HepG2 (cell line): Measurements from ENCODE around the gene GRIN2C. TPM values are rescaled to one million over a fixed set of nuclear protein-coding genes. Genes with fewer than 3 reads are reported as not detected.
A peak's percentile ranks its signal among the peaks of the same experiment; 100 is the strongest.

ENCODE experiments used
- ATAC-seq: fragments of 200-7000 bp; cut with Tn5 transposase; 3 replicates; pipeline ENCODE4 v1.9.1; 2020; ENCODE audit warnings: mild to moderate bottlenecking, moderate library complexity
- BruUV-seq: library from RNA; stranded (reverse); fragments of 400-500 nt; replicated peaks from 2 replicates; lab custom pipeline; 2021; lab: Mats Ljungman, UMichigan
- CTCF ChIA-PET: fragments of 300-600 bp; formaldehyde crosslinking; extraction: SDS; loops from one replicate; lab custom pipeline; 2021; ENCODE audit warnings: low total read pairs, inconsistent platforms, low intra/inter-chr PET ratio; lab: Yijun Ruan, JAX
- POLR2A ChIA-PET: fragments of 350-600 bp; sonication (Branson Sonifier 250); formaldehyde crosslinking; loops from one replicate; lab custom pipeline; 2020; ENCODE audit warnings: antibody characterized with exemption, inconsistent platforms; lab: Yijun Ruan, JAX
- DNase-seq: peaks from one replicate; pipeline ENCODE4 v3.0.0-alpha.2; 2015; ENCODE audit warnings: low spot score
- FAIRE-seq: peaks from 3 replicates; lab custom pipeline; 2011; peaks lifted over from hg19 to GRCh38; lab: Jason Lieb, UNC
- H2AFZ ChIP-seq: one replicate; pipeline ENCODE4 v1.6.1; 2011; ENCODE audit warnings: low read length, inconsistent platforms
- H3K27ac ChIP-seq: fragments of 300-600 bp; 3 replicates; pipeline ENCODE4 v1.8.0; 2011; ENCODE audit warnings: mixed run types, mild to moderate bottlenecking, mixed read lengths, low read length, inconsistent platforms; ENCODE audit not compliant: insufficient read depth; ENCODE audit errors: extremely low read length
- H3K27me3 ChIP-seq, 2 experiments: fragments of 200-600 bp in 1 of 2; 2 replicates in 1 of 2; 3 replicates in 1 of 2; pipeline versions ENCODE4 v1.6.0 to v1.8.0; 2011; ENCODE audit warnings: low read length in 2 of 2, mild to moderate bottlenecking in 2 of 2, moderate library complexity in 2 of 2, inconsistent platforms in 1 of 2; ENCODE audit not compliant: insufficient read depth in 2 of 2, control insufficient read depth in 1 of 2
- H3K36me3 ChIP-seq, 2 experiments: fragments of 200-600 bp in 1 of 2; replicated peaks in 1 of 2; 2 replicates in 1 of 2; 3 replicates in 1 of 2; pipeline versions ENCODE4 v1.5.1 to v1.8.0; 2011; ENCODE audit warnings: low read length in 2 of 2, inconsistent platforms in 1 of 2; ENCODE audit not compliant: insufficient read depth in 2 of 2, control insufficient read depth in 1 of 2
- H3K4me1 ChIP-seq: 2 replicates; pipeline ENCODE4 v1.5.1; 2012; ENCODE audit warnings: low read length, inconsistent platforms; ENCODE audit not compliant: insufficient read depth
- H3K4me2 ChIP-seq: 2 replicates; pipeline ENCODE4 v1.6.0; 2011; ENCODE audit warnings: low read depth, low read length, inconsistent platforms
- H3K4me3 ChIP-seq, 3 experiments: fragments of 200-600 bp in 1 of 3; sonication (generic), shearing (Covaris generic) in 1 of 3; replicated peaks in 1 of 3; 2 replicates each; pipeline ENCODE4 v1.5.1; 2011 to 2016; ENCODE audit warnings: low read length in 3 of 3, inconsistent platforms in 2 of 3, low read depth in 2 of 3, mild to moderate bottlenecking in 2 of 3, control low read depth in 1 of 3, mixed read lengths in 1 of 3; ENCODE audit not compliant: insufficient read depth in 1 of 3
- H3K79me2 ChIP-seq: one replicate; pipeline ENCODE4 v1.6.1; 2011; ENCODE audit warnings: low read length, inconsistent platforms; ENCODE audit not compliant: insufficient read depth
- H3K9ac ChIP-seq: 2 replicates; pipeline ENCODE4 v1.6.0; 2011; ENCODE audit warnings: mild to moderate bottlenecking, low read depth, low read length, inconsistent platforms; ENCODE audit not compliant: insufficient read depth
- H3K9me3 ChIP-seq: 2 replicates; pipeline ENCODE4 v1.5.1; 2012; ENCODE audit warnings: mild to moderate bottlenecking, low read length
- H4K20me1 ChIP-seq: 2 replicates; pipeline ENCODE4 v1.6.0; 2011; ENCODE audit warnings: inconsistent platforms, mild to moderate bottlenecking, low read length, moderate library complexity; ENCODE audit not compliant: insufficient read depth
- ARNT2 ChIP-seq: sonication (generic); formaldehyde crosslinking; IDR thresholded peaks from 2 replicates; pipeline ENCODE4 v1.8.0; 2022; ENCODE audit warnings: mild to moderate bottlenecking, low read depth, missing genetic modification reagents, moderate library complexity
- KDM2A ChIP-seq: sonication (generic); formaldehyde crosslinking; IDR thresholded peaks from 2 replicates; pipeline ENCODE4 v1.4.0; 2020; ENCODE audit warnings: low read depth, missing genetic modification reagents, borderline replicate concordance
- NFE2 ChIP-seq: sonication (generic); formaldehyde crosslinking; IDR thresholded peaks from 2 replicates; pipeline ENCODE4 v1.4.0; 2020; ENCODE audit warnings: missing genetic modification reagents
- NONO ChIP-seq, 2 experiments: fragments of 450-650 bp in 1 of 2; sonication (generic) in 1 of 2; formaldehyde crosslinking in 1 of 2; IDR thresholded peaks in 1 of 2; conservative IDR thresholded peaks in 1 of 2; 2 replicates each; pipeline versions ENCODE4 v1.6.1 to v1.8.0; 2017 to 2022; ENCODE audit warnings: mild to moderate bottlenecking in 1 of 2, missing genetic modification reagents in 1 of 2, moderate library complexity in 1 of 2
- NR1H2 ChIP-seq: sonication (generic); formaldehyde crosslinking; IDR thresholded peaks from 2 replicates; pipeline ENCODE4 v1.8.1; 2022; ENCODE audit warnings: low read depth, missing genetic modification reagents, borderline replicate concordance
- ZNF20 ChIP-seq: sonication (generic); formaldehyde crosslinking; IDR thresholded peaks from 2 replicates; pipeline ENCODE4 v1.4.0; 2020; ENCODE audit warnings: mild to moderate bottlenecking, moderate library complexity, missing genetic modification reagents
- ZNF550 ChIP-seq: sonication (generic); formaldehyde crosslinking; IDR thresholded peaks from 2 replicates; pipeline ENCODE4 v1.4.0; 2020; ENCODE audit warnings: mild to moderate bottlenecking, missing genetic modification reagents, borderline replicate concordance
- ZNF614 ChIP-seq: IDR thresholded peaks from 2 replicates; pipeline ENCODE4 v1.6.1; 2018; ENCODE audit warnings: missing biosample characterization, missing genetic modification reagents, inconsistent platforms, borderline replicate concordance
- WGBS: methylation state at CpG from one replicate; pipeline ENCODE4 v1.1.6; 2017; ENCODE audit warnings: low lambda C conversion rate; 5-methylcytosine and 5-hydroxymethylcytosine counted together
- in situ Hi-C: cut with HindIII; loops from 2 replicates; pipeline ENCODE4 v1.10.0; 2017; ENCODE audit warnings: low pct_unique_long_range_greater_than_20kb; ENCODE audit not compliant: extremely low pct_ligation_motif_present
- intact Hi-C: fragments of 100-400 bp; cut with micrococcal nuclease; formaldehyde crosslinking; loops from one replicate; pipeline ENCODE4 v1.10.0; 2022; ENCODE audit not compliant: unreplicated experiment
- polyA plus RNA-seq, 8 experiments: library from polyadenylated mRNA; depleted of rRNA in 3 of 8; stranded (reverse) in 7 of 8; unstranded in 1 of 8; fragments of >200 nt; fragmentation: Illumina TruSeq in 4 of 8; extraction: Trizol in 4 of 8; gene quantifications; 2 replicates each; pipeline versions ENCODE4 v1.2.1 to v1.2.3, GENCODE V29; 2011 to 2016; ENCODE audit warnings: low read depth in 4 of 8, missing spikeins in 1 of 8, mixed read lengths in 1 of 8; ENCODE audit not compliant: insufficient read depth in 1 of 8
- total RNA-seq, 5 experiments: library from RNA; depleted of rRNA; stranded (reverse); fragments of >200 nt; fragmentation: Illumina TruSeq; extraction: Trizol; gene quantifications; 2 replicates each; pipeline ENCODE4 v1.2.3, GENCODE V29; 2016; ENCODE audit warnings: low read depth in 1 of 5
- TF ChIP-seq, protein P1 (sequence below): sonication (generic); formaldehyde crosslinking; IDR thresholded peaks from 2 replicates; pipeline ENCODE4 v1.5.0; 2020; ENCODE audit warnings: mild to moderate bottlenecking, missing genetic modification reagents, moderate library complexity
- TF ChIP-seq, protein P2 (sequence below): sonication (generic); formaldehyde crosslinking; IDR thresholded peaks from 2 replicates; pipeline ENCODE4 v1.4.0; 2020; ENCODE audit warnings: missing genetic modification reagents, mild to moderate bottlenecking, borderline replicate concordance
- TF ChIP-seq, protein P3 (sequence below): sonication (generic); formaldehyde crosslinking; IDR thresholded peaks from 2 replicates; pipeline ENCODE4 v1.8.1; 2022; ENCODE audit warnings: low read depth, mild to moderate bottlenecking, missing genetic modification reagents

The GRIN2C gene
- total and polyA plus RNA-seq, 2 of the 13 experiments (the other 11 are each of a cell fraction or from before 2014, with no cell fraction given) = 0.03 to 0.11 TPM

DNA sequence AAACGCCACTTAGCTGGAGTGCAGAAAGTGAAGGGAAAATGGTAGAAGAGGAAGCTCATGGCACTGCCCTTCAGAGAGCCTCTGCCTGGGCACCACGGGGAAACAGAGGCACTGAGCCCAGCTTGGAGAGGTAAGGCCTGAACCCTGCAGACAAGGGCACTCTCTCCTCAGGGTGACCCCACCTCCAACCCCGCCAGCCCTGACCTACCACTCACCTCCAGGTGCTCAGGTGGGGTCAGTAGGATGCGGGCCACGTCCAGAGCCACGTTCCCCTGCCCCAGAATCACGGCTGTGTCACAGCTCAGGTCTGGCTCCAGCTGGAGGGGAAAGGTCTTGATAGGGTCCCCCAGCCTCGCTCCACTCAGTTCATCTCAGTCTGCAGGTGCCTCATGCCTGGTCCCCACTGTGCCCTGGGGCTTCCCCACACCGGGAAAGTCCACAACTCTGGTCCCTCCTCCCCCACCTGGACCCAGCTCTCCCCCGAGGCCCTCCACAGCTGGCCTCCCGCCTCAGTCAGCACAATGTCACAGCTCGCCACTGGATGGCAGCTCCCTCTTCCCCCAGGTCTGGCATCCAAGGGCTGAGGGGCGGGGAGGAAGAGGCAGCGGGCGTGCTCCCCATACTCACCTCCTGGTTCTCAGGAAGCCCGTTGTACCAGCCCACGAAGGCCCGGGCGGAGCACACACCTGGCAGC is 6.0 kb upstream of the GRIN2C start (continued):
- no peak for TF ChIP-seq NR1H2 (CRISPR knock-in tag)

DNA sequence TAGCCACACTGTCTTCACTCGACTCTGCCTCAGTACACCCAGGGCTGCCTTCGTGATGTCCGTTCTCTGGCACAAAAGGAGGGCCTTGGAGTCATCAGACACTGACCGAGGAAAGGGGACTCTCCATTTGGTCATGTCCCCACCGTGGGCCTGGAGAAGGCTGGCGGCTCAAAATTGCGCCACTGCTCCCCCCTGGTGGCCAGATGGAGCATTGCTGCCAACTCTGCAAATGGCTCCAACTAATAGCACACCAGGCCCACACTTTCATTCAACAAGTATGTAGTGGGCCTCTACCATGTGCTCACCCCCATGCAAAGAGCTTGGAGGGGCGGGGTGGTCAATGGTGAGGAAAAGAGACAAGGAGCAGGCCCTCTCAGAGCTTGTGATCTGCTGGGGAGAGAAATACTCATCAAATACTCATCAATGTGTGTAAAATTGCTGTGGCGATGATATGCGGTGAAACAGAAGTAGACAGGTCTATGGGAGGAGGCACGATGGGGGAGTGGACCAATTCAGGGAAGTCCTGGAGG is 5.2 kb upstream of the GRIN2C start:
- DNase-seq (peak; percentile 56), ATAC-seq (peak; percentile 56), FAIRE-seq (peak; percentile 92)
- Histone ChIP-seq H4K20me1 (no peaks in the 10 kb centered on the region), H2AFZ (no peak overlapping the region), H3K27me3 (peaks cover 2 to 13% of the 10 kb centered on the region in 2 experiments; a peak in 3 of 5 replicates), H3K27ac (no peak overlapping the region), H3K79me2 (no peaks in the 10 kb centered on the region), H3K9me3 (no peaks in the 10 kb centered on the region), H3K4me2 (no peak overlapping the region), H3K36me3 (peaks cover 4% of the 10 kb centered on the region in 2 experiments; a peak in 4 of 5 replicates), H3K4me1 (peaks cover 58% of the 10 kb centered on the region), H3K4me3 (no peak overlapping the region), H3K9ac (no peak overlapping the region)
- 36% methylated on average over 11 of the region's 11 CpGs for WGBS
- no TSS peak for BruUV-seq
- in situ Hi-C loops (loop anchor here (5.0 kb wide), 1 partner anchor 73 kb away; no protein-coding TSS in a partner anchor), intact Hi-C loops (loop anchor here (2.0 to 10.0 kb wide), 2 partner anchors 120 to 210 kb away; no protein-coding TSS in a partner anchor)
- ChIA-PET POLR2A (interaction anchor here (1.1 to 1.4 kb wide), 2 partner anchors 10 to 22 kb away, joined by 3 read pairs; no protein-coding TSS in a partner anchor), CTCF (interaction anchor here (0.7 to 1.9 kb wide), 5 partner anchors 22 to 207 kb away, joined by 3 to 26 read pairs (median 3); no protein-coding TSS in a partner anchor)
- TF ChIP-seq NONO (IDR thresholded peaks at IDR 0.05) (no peak), NONO (CRISPR knock-in tag; conservative IDR thresholded peaks at IDR 0.05) (0 out of 2 replicates have a peak, but pooled peaks have one; percentile 47), ARNT2 (no peak), ZNF550 (CRISPR knock-in tag) (0 out of 2 replicates have a peak, but pooled peaks have one; percentile 65), KDM2A (CRISPR knock-in tag) (peak; percentile 58; the same call in 1 of the 2 replicates), ZNF614 (CRISPR knock-in tag) (0 out of 2 replicates have a peak, but pooled peaks have one; percentile 29), NFE2 (CRISPR knock-in tag) (no peak), ZNF20 (no peak)
- TF ChIP-seq, protein P1, sequence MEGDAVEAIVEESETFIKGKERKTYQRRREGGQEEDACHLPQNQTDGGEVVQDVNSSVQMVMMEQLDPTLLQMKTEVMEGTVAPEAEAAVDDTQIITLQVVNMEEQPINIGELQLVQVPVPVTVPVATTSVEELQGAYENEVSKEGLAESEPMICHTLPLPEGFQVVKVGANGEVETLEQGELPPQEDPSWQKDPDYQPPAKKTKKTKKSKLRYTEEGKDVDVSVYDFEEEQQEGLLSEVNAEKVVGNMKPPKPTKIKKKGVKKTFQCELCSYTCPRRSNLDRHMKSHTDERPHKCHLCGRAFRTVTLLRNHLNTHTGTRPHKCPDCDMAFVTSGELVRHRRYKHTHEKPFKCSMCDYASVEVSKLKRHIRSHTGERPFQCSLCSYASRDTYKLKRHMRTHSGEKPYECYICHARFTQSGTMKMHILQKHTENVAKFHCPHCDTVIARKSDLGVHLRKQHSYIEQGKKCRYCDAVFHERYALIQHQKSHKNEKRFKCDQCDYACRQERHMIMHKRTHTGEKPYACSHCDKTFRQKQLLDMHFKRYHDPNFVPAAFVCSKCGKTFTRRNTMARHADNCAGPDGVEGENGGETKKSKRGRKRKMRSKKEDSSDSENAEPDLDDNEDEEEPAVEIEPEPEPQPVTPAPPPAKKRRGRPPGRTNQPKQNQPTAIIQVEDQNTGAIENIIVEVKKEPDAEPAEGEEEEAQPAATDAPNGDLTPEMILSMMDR = peak; percentile 98
- TF ChIP-seq, protein P2, sequence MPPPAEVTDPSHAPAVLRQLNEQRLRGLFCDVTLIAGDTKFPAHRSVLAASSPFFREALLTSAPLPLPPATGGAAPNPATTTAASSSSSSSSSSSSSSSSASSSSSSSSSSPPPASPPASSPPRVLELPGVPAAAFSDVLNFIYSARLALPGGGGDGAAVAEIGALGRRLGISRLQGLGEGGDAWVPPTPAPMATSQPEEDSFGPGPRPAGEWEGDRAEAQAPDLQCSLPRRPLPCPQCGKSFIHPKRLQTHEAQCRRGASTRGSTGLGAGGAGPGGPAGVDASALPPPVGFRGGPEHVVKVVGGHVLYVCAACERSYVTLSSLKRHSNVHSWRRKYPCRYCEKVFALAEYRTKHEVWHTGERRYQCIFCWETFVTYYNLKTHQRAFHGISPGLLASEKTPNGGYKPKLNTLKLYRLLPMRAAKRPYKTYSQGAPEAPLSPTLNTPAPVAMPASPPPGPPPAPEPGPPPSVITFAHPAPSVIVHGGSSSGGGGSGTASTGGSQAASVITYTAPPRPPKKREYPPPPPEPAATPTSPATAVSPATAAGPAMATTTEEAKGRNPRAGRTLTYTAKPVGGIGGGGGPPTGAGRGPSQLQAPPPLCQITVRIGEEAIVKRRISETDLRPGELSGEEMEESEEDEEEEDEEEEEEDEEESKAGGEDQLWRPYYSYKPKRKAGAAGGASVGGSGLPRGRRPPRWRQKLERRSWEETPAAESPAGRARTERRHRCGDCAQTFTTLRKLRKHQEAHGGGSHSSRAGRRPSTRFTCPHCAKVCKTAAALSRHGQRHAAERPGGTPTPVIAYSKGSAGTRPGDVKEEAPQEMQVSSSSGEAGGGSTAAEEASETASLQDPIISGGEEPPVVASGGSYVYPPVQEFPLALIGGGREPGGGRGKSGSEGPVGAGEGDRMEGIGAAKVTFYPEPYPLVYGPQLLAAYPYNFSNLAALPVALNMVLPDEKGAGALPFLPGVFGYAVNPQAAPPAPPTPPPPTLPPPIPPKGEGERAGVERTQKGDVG (CRISPR knock-in tag) = peak; percentile 29; the same call in 1 of the 2 replicates
- TF ChIP-seq, protein P3, sequence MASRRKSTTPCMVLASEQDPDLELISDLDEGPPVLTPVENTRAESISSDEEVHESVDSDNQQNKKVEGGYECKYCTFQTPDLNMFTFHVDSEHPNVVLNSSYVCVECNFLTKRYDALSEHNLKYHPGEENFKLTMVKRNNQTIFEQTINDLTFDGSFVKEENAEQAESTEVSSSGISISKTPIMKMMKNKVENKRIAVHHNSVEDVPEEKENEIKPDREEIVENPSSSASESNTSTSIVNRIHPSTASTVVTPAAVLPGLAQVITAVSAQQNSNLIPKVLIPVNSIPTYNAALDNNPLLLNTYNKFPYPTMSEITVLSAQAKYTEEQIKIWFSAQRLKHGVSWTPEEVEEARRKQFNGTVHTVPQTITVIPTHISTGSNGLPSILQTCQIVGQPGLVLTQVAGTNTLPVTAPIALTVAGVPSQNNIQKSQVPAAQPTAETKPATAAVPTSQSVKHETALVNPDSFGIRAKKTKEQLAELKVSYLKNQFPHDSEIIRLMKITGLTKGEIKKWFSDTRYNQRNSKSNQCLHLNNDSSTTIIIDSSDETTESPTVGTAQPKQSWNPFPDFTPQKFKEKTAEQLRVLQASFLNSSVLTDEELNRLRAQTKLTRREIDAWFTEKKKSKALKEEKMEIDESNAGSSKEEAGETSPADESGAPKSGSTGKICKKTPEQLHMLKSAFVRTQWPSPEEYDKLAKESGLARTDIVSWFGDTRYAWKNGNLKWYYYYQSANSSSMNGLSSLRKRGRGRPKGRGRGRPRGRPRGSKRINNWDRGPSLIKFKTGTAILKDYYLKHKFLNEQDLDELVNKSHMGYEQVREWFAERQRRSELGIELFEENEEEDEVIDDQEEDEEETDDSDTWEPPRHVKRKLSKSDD (CRISPR knock-in tag) = 0 out of 2 replicates have a peak, but pooled peaks have one; percentile 34
